VCaP (cell line): ENCODE measurements around the gene CCDC87.

ENCODE experiments used
- H3K27ac ChIP-seq: fragments of 450-650 bp; 2 replicates; pipeline ENCODE4 v1.5.1; 2017
- CTCF ChIP-seq: fragments of 450-650 bp; conservative IDR thresholded peaks from 2 replicates; pipeline ENCODE4 v1.5.1; 2017; ENCODE audit warnings: mild to moderate bottlenecking, moderate library complexity

The CCDC87 gene

GRCh38 chr11:66609721-66610617 is 17.1 kb upstream of the CCDC87 start:
- no peak for TF ChIP-seq CTCF
- H3K27ac ChIP-seq = no peak overlapping the region

- H3K27ac ChIP-seq = peak overlapping the region; percentile 33
- no peak for TF ChIP-seq CTCF
Observed at GRCh38 chr11:66607126-66607834, 14.4 kb upstream of the CCDC87 start.

GRCh38 chr11:66606608-66607007 is 13.7 kb upstream of the CCDC87 start:
- H3K27ac ChIP-seq = peak overlapping the region; percentile 33

- H3K27ac ChIP-seq = no peak overlapping the region
- TF ChIP-seq CTCF = no peak
Observed at GRCh38 chr11:66604155-66604554, 11.3 kb upstream of the CCDC87 start.

- no peak for TF ChIP-seq CTCF
- no peak overlapping the region for H3K27ac ChIP-seq
Observed at GRCh38 chr11:66603072-66603471, 10.2 kb upstream of the CCDC87 start.

- TF ChIP-seq CTCF = no peak
- no peak overlapping the region for H3K27ac ChIP-seq
Observed at GRCh38 chr11:66600631-66601233, 7.9 kb upstream of the CCDC87 start.

GRCh38 chr11:66600219-66600618 is 7.4 kb upstream of the CCDC87 start:
- TF ChIP-seq CTCF = no peak
- no peak overlapping the region for H3K27ac ChIP-seq
